HG02798 (cell line): ENCODE results near the gene USP6NL.
A peak's percentile ranks its signal among the peaks of the same experiment; 100 is the strongest.

Experiments used
- ATAC-seq: cut with Tn5 transposase; IDR thresholded peaks from one replicate; pipeline ENCODE4 v1.9.1; 2021; ENCODE audit warnings: mild to moderate bottlenecking; ENCODE audit not compliant: unreplicated experiment, poor library complexity

USP6NL gene

DNA sequence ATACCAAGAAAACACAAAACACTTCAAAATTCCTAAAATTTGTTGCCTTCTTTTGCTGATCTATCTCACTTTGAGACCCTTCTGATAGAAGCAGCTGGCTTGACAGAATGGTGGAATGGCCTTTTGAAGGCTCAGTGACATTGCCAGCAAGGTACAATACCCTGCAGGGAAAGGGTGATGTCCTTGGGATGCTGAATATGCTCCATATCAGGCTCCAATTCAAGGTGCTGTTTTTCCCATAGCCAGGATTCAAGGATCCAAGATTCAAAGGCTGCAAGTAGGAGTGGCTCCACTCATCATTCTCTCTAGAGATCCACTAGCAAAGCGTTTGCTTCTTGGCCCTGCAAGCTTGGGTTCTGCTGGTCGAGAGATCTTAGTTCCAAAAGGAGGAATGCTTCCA, 120.4 kb downstream of the USP6NL start:
- ATAC-seq, result no peak

DNA sequence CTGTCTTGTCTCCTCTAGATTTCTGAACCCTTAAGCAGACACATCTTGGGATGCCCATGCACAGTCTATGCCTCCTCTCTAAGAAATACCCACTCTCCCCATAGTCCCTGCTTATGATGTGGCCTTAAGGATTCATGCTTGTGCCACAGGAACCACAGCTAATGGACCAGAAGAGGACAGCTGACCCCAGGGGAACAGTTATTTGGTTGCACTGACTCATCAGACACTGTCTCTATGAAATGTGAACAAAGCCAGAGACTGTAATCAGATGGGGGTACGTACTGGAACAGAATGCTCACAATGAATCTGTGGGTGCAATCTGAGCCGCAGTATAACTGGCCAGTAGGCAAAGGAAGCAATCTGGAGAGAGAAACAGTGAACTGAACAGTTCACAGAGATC, 121.9 kb downstream of the USP6NL start:
- no peak for ATAC-seq

DNA sequence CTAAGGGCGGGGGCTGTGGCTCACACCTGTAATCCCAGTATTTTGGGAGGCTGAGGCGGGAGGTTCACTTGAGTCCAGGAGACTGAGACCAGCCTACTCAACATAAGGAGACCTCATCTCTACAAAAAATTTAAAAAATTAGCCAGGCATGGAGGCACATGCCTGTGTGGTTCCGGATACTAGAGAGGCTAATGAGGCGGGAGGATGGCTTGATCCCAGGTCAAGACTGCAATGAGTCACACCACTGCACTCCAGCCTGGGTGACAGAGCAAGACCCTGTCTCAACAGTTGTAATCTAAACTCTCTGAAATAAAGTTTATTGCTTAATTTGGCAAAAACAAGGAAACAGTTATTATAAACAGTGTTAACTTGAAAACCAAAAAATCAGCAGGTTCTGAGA, 123.3 kb downstream of the USP6NL start:
- no peak for ATAC-seq

DNA sequence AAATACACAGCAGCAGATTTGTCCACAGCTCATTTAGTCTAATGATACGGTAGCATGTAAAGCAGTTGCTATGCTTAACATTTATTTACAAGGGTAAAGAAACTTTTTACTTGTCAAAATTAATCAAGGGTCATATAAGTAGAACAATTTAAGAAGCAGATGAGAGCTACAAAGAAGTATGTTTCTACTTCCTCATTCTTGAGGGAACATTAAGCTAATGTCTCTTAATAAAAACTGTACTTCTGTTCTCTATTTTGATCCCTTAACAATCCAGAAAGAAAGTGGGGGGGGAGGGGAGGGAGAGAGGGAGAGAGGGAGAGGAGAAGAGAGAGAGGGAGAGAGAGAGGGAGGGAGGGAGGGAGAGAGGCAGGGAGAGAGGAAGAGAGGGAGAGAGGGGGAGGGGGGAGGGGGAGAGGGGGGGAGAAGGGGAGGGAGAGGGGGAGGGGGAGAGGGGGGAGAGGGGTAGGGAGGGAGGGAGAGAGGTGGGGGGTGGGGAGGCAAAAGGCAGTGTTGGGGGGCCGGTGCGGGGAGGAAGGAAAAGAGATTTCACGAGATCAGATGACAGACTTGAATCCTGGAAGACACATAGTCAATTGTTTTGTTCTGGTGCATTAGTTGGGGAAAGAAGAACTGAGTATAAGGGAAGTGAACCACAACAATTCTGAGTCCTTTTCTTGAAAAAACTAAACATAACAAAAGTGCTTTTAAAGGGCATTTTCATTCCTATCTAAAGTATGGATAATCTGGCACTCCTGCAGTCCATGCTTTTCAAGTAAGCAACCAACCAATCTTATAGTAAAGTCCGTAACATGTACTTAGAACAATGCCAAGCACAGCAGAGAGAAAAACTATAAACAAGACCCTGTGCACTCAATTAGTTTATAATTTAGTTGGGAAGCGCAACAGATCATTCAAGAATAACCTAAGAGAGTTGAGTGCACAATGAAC, 128.0 kb downstream of the USP6NL start:
- no peak for ATAC-seq

DNA sequence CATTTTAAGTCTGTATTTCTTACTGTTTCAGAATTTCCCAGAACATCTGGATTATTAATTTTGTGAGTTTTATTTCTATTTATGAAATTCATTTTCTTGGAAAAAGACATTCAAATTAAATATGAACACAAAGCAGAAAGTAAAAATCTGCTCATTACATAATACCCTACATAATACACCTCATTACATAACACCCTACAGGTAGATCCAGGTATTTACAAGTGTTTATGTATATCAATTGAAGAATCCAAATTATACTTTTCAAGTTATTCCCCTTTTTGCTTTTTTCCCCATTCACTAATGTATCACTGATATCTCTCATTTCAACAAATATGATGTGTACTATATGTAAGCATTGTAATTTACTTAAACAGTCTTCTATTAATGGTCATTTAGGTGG, 129.1 kb downstream of the USP6NL start:
- ATAC-seq, result no peak

DNA sequence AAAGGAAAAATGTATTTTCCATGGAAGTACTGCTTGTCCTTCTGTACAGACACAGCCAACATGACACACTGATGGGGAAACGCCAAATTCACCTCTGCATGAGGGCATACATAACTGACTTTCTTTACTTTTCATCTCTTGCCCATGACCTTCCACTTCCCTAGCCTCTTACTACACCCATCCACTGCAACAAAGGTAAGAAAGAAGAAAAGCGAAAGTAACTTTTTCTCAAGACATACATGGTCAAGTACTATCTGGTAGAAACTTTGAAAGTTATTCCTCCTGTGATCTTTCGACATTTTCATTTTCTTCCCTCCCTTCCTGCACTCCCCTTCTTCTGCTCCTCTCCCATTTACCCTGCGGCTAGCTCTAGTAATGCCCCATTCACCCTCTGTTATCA, 130.8 kb downstream of the USP6NL start:
- ATAC-seq, result no peak

DNA sequence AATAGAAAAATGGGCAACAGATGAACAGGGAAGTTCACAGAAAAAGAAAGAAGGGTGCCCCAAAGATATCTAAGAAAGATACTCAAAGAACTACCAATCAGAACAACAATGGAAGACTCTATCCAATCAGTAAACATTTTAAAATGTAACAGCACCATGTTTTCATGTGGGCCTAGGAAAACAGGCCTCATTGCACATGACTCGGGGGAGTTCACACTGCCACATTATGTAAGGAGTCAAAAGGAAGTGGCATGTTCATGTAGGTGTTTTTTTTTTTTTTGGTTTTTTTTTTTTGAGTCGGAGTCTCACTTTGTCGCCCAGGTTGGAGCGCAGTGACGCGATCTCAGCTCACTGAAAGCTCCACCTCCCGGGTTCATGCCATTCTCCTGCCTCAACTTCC, 132.2 kb downstream of the USP6NL start:
- ATAC-seq, result no peak

DNA sequence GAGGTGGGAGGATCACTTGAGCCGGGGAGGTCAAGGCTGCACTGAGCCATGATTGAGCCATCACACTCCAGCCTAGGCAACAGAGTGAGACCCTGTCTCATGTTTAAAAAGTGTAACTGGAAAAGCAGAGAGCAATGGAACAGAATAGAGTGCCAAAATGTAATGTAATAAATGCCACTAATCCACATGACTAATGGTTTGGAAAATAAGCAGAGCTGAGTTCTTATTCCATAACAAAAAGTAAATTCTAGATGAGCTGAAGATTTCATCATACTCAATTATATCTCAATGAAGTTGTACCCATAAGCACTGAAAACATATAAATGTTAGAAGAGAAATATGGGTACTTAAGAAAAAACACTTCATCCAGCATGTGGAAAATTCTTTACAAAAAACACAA, 132.6 kb downstream of the USP6NL start:
- ATAC-seq, result no peak

DNA sequence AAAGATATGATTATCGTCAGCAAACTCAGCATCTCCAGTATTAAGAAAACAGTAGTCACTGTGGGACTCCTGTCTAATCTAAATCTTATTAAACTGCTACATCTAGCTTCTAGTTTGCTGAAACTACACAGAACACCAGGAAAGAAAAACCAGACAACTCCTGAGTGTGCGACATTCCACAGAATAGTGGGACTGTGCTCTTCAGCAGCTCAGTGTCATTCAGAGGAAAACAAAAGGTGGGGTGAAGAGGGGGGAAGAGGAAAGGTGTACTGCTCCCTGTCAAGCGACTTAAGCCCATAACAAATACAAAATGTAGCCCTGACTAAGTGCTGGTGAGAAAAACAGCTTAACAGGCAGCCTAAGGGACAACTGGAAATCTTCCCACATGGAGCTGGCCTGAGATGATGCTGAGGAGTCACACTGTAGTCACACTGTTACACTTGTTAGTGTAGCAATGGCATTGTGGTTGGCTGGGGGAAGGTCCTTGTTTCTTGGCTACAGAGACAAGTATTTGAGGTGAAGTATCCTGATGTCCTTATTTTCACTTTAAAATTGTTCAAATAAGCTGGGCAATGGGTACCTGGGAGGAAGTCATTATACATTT, 135.5 kb downstream of the USP6NL start:
- ATAC-seq, result no peak

DNA sequence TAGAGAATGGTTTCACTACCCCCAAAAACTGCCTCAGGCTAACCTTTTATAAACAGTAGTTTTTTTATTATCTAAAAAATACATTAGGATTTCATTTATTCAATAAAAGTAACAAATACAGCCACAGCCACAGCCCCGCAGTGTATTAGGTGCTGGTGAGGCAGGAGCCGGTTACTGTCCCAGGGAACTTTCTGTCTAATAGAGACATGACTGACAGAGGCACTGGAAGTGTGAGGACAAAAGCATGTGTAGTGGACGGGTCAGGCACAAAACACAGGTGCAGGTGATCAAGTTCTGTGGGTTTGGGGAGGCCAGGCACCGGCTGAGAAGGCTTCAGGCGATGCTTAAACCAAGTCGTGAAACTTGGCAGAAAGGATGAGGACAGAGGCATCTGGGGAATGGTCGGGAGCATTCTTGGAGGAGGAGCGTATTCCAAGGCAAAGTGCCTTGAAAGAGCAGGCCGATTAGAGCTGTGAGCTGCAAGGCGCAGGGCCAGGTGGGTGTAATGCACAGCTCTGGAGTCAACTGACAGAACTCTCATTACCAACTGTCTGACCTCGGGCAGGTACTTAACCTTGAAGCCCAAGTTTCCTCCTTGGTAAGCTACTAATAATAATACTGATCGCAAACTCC, 138.2 kb downstream of the USP6NL start:
- ATAC-seq, result no peak

DNA sequence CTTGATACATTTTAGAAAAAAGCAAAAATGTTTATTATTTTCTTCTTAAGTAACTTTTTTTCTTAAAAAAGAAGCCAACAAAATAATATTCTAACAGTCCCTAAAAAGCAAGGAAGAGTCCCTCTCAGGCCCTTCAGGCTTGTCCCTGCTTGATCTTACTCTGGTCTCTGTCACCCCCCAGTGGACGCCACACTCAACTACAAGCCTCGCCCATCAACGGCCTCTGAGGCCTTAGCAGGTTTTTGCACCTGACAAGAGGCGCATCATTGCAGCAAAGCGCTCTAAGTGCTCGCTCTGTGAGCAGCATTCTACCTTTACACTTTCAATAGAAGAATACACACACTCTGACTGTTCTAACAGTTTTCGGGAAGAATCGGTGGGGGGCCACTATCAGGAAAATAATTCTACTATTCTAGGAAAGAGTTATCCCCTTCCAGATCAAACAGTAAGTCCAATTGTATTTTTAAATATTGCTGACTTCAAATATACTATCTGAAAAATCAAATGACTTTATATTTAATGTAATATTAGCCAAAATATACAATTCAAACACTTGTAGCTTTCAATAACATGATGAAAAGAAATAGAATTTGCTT, 139.2 kb downstream of the USP6NL start:
- ATAC-seq, result peak; percentile 79

DNA sequence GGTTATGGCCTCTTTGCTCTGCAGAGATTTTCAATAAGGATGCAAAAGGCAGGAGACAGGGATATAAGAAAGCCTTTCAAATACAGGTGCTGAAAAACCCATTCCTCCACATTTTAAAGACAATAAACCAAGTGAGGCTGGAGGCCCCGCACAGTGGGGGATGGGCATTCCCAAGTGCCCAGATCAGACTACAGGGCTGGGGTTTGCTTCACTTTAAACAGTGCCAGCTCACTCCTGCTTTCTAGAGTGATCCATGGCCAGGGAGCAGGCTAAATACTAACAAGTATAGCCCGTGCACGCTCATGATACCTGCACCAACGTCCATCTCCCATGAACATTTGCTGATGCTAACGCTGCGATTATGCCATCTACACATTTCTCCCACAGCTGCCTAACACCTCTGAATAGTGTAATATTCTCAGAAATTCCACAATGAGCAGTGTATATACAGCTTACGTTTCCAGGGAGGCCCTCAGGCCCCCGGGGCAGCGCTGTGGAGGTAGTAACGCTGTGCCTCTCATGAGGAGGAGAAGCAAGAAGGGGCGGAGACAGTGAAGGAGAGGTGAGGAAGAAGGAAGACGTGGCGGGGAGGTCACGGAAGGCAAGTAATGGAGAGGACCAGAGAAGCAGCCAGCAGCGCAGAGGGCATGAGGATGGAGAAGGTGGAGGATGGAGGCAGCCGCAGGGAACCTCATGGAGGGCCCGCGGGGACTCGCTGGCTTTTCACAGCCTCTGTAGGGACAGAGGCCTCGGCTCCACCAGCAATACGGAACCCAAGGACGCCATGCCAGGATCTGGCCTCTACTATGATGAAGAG, 141.7 kb downstream of the USP6NL start:
- ATAC-seq, result no peak

DNA sequence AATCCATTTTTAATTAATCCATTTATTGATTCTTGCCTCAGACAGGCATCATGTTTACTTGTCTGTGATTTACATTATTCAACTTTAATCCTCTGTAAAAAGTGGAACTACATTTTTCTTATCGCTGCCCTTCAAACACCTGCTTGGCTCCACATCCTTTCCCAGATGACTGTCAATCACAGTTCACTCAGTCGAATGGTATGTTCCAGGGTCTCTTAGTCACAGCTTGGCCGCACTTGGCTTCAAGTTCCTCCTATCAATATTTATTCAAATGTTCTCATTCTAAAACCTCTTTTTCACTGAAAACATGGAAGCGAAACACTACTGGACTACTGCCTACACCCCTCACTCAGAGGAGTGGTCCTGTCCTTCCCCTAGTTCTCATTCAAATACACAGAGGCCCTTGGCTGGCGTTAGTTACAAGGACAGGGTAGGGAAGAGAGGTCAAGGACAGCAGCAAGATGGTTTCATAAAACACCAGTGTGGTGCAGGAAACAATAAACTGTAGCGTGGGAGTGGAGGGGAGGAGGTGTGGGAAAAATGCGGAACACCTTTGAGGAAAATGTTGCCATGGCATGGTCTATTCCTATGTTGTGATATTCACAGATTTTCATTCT, 143.2 kb downstream of the USP6NL start:
- no peak for ATAC-seq

DNA sequence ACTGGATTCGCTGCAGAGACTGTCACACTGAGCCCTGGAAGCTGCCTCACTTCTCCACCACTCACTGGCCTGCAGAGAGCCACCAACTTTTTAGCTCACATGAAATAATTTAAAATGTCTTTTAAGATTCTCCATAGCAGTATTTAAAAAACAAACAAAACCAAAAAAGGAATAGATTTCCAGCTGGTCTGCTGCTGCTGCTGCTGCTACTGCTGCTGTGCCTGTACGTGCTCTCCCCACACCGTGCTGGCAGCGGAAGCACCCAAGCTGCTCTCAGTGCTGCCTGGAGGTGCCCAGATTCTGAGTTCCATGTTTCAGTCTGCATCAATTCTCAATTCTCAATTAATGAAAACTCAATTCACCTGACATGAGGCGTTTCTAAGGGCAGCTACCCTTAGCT, 146.0 kb downstream of the USP6NL start:
- no peak for ATAC-seq

DNA sequence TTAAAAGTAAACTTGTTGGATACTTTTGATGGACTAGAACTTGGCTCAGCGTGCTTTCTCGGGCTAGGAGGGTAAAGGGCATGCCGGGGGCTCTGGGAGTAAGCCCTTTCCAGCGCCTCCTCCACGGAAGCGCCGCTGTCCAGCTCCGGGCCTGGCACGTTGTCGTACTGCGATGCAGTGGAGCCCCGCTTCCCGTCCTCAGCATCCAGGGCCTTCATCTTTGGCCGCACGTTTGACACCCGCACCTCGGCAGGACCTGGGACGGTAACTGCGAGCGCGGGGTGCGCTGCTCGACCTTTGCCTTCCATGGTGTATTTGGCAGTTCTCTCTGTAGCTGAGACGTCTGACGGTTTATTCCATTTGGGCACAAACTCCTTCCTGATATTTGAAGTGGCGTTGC, 148.3 kb downstream of the USP6NL start:
- ATAC-seq, result no peak

DNA sequence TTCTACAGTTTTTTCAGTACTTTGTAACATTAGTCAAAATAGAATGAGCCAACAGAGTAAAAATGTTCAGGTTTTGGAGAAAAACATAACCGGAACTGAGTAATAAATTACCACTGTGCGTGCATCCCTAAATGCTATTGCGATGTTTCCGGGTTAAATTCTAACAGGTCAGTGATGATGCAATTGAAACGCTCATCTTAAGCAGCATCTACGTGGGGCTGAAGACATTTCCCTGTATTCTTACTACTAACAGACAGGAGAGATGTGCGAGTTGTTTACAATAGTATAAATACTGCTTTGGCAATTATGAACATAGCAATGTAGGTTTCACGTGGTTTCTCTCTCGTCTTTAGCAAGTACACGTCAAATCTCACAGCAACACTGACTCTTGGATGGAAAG, 149.4 kb downstream of the USP6NL start:
- no peak for ATAC-seq

DNA sequence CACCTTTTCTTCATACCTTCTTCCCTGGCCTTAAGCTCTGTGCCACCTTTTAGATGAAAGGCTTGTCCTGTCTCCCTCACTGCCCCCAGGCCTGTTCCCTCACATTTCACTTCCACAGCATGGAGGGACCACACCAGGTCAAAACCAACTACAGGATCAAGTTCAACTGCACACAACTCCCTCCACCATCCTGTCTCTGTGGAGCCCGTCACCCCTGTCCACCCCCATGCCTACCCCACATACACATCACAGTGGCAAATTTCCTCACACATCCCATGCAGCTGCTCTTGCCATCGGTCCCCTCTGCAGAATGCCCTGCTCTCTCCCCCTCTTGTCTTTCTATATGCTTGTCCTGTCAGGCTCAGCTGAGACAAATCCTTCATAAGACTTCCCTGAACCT, 154.1 kb downstream of the USP6NL start:
- no peak for ATAC-seq

DNA sequence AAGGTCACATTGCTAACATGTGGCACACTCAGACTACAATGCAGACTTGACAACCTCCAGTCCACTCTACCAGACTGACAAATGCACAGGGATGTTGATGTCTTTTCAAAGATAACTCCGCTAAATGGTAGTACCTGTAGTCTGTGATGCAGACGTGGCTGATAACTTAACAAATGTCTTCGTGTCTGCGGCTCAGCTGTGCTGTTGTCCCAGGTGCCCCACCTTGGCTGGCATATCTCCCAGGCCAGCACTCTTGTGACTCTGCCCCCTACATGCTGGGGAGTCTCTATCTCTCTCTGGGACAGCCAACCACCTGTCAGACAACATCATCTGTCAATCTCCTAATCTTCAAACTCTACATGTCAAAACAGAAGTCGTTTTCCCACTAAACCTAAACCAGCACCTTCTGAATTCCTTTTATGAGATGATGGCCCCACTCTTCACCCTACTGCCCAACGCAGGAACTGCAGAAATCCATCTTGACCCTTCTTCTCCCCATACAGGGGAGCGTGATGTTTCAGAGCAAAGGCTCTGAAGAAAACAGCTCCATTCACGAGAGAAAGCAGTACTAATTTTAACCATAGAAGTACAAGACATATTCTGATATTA, 156.4 kb downstream of the USP6NL start:
- ATAC-seq, result no peak

DNA sequence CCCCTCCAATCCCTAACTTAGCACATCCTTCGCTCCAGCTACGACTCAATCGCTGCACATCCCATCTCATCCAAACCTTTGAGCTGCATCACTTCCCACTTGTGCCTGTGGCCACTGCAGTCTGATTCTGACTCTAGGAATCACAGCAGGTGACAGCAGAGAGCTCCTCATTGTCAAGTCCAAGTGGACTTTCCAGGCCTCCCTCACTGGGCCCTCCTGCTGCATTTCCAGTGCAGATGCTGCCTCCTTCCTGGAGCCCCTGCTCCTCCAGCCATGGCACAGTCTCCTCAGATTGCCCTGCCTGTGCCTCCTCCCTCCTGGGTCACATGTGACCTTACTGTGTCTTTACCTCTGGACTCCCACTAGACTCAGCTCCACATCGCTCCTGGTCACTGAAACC, 157.3 kb downstream of the USP6NL start:
- ATAC-seq, result no peak
